ENCODE data around the gene FSTL4. TPM values are rescaled to one million over a fixed set of nuclear protein-coding genes. Genes with fewer than 3 reads are reported as not detected.

The FSTL4 gene
- total RNA-seq, 2 donors from 2014 or later: 0.32 to 0.89 TPM

GRCh38 chr5:133321286-133321832, 291.0 kb downstream of the FSTL4 start:
- H3K27ac ChIP-seq: no peak overlapping the region
- no peak for TF ChIP-seq CTCF (IDR thresholded peaks at IDR 0.05)

GRCh38 chr5:133319905-133320520, 292.3 kb downstream of the FSTL4 start:
- no peak for DNase-seq

More at GRCh38 chr5:133321286-133321832, 291.0 kb downstream of the FSTL4 start:
- Histone ChIP-seq H3K9ac (ENCODE audit: low read depth in 2 of 2, low read length in 2 of 2) (no peak overlapping the region), H3K4me1 (no peaks in the 10 kb centered on the region), H3K27me3 (no peaks in the 10 kb centered on the region), H3K9me3 (no peaks in the 10 kb centered on the region), H3K36me3 (no peaks in the 10 kb centered on the region), H3K4me3 (no peak overlapping the region)
- no peak for DNase-seq
- intact Hi-C loops (cut with DNase I): no loop called here

GRCh38 chr5:133319244-133319643, 293.1 kb downstream of the FSTL4 start:
- Histone ChIP-seq H3K27me3 (no peaks in the 10 kb centered on the region), H3K27ac (no peak overlapping the region), H3K9ac (ENCODE audit: low read depth in 2 of 2, low read length in 2 of 2) (no peak overlapping the region), H3K4me1 (no peaks in the 10 kb centered on the region), H3K36me3 (no peaks in the 10 kb centered on the region), H3K9me3 (no peaks in the 10 kb centered on the region), H3K4me3 (no peak overlapping the region)
- DNase-seq: no peak
- intact Hi-C loops (cut with DNase I): no loop called here
- no peak for TF ChIP-seq CTCF (IDR thresholded peaks at IDR 0.05)

More at GRCh38 chr5:133319905-133320520, 292.3 kb downstream of the FSTL4 start:
- Histone ChIP-seq H3K4me1 (no peaks in the 10 kb centered on the region), H3K4me3 (no peak overlapping the region), H3K9me3 (no peaks in the 10 kb centered on the region), H3K36me3 (no peaks in the 10 kb centered on the region), H3K9ac (ENCODE audit: low read depth in 2 of 2, low read length in 2 of 2) (no peak overlapping the region), H3K27ac (no peak overlapping the region), H3K27me3 (no peaks in the 10 kb centered on the region)
- no peak for TF ChIP-seq CTCF (IDR thresholded peaks at IDR 0.05)
- intact Hi-C loops (cut with DNase I): no loop called here

GRCh38 chr5:133317558-133317957, 294.8 kb downstream of the FSTL4 start:
- DNase-seq: no peak
- H3K27ac ChIP-seq: no peak overlapping the region
- H3K9ac ChIP-seq (ENCODE audit: low read depth in 2 of 2, low read length in 2 of 2): no peak overlapping the region
- H3K4me3 ChIP-seq: no peak overlapping the region
- no peaks in the 10 kb centered on the region for H3K27me3 ChIP-seq
- H3K4me1 ChIP-seq: no peaks in the 10 kb centered on the region
- no peaks in the 10 kb centered on the region for H3K9me3 ChIP-seq
- intact Hi-C loops (cut with DNase I): no loop called here
- H3K36me3 ChIP-seq: no peaks in the 10 kb centered on the region
- no peak for TF ChIP-seq CTCF (IDR thresholded peaks at IDR 0.05)

- Histone ChIP-seq H3K4me3 (no peak overlapping the region), H3K27me3 (no peaks in the 10 kb centered on the region), H3K27ac (no peak overlapping the region), H3K9ac (ENCODE audit: low read depth in 2 of 2, low read length in 2 of 2) (no peak overlapping the region), H3K9me3 (no peaks in the 10 kb centered on the region), H3K36me3 (no peaks in the 10 kb centered on the region), H3K4me1 (no peaks in the 10 kb centered on the region)
- DNase-seq: no peak
- TF ChIP-seq CTCF (IDR thresholded peaks at IDR 0.05): no peak
- intact Hi-C loops (cut with DNase I): no loop called here
These were observed 295.7 kb downstream of the FSTL4 start for GRCh38 chr5:133316346-133317343.

Data from colonic mucosa (tissue), 4 donors.